ENCODE results near the gene PCDHB8.
"Not testable (repeated sequence)": the region's sequence is repeated elsewhere in the genome, so short reads cannot be mapped to it uniquely, and the experiment has no call there.

PCDHB8 gene

GRCh38 chr5:141216035-141216434 is 38.4 kb downstream of the PCDHB8 start:
- H3K4me3 ChIP-seq (ENCODE audit: low read length); DNase-seq (ENCODE audit: low read depth, low spot score): not testable (repeated sequence)

DNA sequence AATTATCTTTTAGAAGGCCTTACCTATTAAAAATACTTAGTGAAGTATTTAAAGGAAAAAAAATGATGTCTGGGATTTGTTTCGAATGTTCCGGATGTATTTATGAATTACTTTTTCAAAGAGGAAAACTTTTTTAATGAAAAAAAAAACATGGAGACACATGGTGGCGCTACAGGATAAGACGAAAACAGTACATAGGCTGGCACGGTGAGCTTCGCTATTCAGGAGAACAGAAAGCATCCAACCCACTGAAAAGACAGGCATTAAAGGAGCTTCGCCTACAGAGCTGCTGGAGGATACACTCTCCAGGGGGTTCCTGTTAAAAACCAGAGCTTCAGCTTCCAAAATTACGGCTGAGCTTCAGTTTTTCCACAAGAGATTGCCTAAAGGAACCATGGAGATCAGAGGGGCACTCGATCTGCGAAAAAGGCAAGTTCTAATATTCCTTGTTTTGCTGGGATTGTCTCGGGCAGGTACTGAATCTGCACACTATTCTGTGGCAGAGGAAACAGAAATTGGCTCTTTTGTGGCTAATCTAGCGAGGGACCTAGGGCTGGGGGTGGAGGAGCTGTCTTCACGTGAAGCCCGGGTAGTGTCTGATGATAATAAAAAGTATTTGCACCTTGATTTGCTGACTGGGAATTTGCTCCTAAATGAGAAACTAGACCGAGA is 45.7 kb downstream of the PCDHB8 start, which contains the start of gene PCDHB14:
Gene PCDHB14 (plus strand): TSS at position 232 of the 672 bp plus-strand sequence. CDS start 163 bp downstream, at position 395.
- H3K4me3 ChIP-seq (ENCODE audit: low read length), result peak within 1 kb of the TSS; percentile 33
- peak; percentile 51 for DNase-seq (ENCODE audit: low read depth, low spot score)

- not testable (repeated sequence) for H3K4me3 ChIP-seq (ENCODE audit: low read length); DNase-seq (ENCODE audit: low read depth, low spot score)
These were observed 47.3 kb downstream of the PCDHB8 start for GRCh38 chr5:141224844-141225243.

GRCh38 chr5:141225421-141225820 is 47.8 kb downstream of the PCDHB8 start:
- DNase-seq (ENCODE audit: low read depth, low spot score); H3K4me3 ChIP-seq (ENCODE audit: low read length): not testable (repeated sequence)
